ENCODE measurements around the gene NDUFB4.
A peak's percentile ranks its signal among the peaks of the same experiment; 100 is the strongest.

The NDUFB4 gene

DNA sequence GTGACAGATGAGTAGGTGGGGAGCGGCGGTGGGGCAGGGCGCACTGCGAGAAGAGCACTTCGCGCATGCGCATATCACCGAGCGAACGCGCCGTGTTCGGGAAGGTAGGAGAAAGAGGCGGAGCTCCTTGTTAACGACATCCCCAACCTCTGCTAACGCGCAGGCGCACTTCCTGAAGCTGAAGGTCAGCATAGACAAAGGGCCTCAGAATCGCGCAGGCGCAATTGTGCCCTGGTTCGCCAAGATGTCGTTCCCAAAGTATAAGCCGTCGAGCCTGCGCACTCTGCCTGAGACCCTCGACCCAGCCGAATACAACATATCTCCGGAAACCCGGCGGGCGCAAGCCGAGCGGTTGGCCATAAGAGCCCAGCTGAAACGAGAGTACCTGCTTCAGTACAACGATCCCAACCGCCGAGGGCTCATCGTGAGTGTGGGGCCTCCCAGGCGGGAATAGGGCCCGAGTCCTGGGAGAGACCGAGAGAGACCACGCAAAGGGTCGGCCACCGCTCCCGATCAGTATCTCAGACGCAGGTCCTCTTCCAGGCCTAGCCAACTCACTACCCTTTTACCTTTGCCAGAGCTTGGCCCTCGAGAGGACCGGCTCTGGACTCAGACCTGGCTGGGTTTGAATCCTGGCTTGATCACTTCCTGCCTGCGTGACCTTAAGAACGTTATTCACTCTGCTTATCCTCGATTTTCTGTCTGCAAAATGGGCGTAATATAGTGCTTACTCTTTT, at the start of gene NDUFB4:
TSS of gene NDUFB4 (plus strand) at position 221 of the 737 bp plus-strand sequence. CDS start at position 245, 24 bp downstream.
- DNase-seq = peak; percentile 40 to 82

DNA sequence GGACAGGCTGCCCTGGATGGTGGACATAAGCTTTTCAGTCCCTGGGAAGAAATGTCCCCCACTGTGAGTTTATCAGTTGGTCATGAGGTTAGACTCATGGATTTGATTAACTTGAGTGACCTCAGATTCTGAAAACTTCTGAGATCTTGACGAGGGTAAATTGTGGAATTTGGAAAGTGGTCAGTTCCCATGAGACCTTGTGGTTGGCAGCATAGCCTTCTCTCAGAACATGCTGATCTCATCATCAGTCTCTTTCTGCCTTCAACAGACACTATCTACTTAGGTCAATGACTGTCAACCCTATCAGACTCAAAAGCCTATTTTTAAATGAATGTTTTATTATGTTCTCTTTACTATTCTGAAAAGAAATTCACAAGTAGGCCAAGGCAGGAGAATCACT, 45.6 kb upstream of the NDUFB4 start:
- DNase-seq = no peak

DNA sequence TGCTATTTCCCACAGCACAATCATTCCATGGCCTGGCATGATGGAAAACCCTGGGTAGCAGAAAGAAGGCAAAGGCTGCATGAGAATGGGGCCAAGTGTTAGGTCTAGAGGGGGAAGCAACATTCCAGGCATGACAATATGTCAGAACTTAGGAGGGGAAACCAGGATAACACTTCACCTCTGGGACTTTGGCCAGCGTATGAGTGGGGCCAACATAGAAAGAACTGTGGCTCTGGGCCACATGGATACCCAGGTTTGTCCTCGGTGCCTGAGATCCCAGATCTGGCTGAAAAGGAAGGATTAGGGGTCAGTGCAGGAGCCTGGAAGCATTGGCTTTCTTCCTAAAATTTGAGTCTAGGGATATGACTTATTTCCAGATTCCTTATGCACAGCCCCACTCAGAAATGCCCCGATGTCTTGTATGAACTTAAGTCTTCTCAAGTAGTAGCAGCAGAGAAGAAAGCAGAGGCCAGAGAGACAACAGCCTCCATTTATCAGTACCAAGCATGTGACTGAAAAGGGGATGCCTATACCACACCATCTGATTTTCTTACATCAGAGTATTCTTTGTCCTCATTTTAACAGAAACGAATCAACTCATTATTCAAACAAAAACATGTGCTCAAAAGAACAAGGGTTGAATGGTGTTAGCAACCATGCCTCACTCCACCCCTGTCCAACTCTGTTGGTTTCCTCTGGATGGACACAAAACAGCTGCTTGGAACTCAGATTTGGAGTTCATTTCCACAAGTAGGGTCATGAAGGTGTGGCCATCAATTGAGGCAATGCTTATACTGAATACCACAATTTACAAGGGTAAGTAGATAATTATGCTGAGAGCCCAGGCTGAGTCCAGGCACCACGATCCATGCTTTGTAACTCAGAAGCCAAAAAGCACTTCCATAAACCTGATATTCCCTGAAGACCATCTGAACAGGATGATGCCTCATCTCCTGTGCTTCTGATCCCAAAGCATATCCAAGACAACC, 43.7 kb upstream of the NDUFB4 start:
- no peak for DNase-seq

DNA sequence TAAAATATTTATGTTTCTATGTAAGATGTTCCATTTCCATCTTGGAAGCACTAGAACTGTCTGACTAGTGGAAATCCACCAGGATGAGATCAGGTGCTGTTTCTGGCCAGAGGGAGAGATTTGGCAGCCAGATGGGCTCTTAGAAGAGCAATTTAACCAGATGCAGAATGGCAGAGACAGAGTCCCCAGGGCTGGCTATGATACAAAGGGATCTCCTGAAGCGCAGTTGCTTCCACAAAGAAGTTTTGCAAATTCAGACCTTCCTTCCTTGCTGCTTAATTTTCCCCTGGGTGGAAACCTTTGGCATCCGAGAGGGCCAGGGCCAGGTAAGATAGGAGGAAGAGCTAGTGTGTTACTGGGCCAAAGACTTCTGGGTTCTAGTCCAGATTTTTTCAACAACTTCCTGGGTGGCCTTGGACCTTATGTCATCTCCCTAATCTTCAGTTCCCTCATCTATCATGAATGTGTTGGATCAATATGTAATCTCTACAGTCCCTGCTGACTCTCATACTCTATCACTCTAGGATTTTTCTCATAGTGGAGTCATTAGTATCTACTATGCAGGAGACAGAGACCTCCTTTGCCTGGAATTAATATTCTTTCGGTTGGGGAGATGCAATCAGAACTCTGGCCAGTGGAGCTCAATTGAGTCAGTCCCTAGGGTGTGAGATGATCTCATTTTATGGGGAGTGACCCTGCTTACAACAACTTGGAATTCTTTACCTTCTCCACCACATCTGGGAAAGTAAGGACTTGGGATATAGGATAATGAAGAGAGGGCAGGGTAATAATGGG, 41.1 kb upstream of the NDUFB4 start:
- DNase-seq = no peak

DNA sequence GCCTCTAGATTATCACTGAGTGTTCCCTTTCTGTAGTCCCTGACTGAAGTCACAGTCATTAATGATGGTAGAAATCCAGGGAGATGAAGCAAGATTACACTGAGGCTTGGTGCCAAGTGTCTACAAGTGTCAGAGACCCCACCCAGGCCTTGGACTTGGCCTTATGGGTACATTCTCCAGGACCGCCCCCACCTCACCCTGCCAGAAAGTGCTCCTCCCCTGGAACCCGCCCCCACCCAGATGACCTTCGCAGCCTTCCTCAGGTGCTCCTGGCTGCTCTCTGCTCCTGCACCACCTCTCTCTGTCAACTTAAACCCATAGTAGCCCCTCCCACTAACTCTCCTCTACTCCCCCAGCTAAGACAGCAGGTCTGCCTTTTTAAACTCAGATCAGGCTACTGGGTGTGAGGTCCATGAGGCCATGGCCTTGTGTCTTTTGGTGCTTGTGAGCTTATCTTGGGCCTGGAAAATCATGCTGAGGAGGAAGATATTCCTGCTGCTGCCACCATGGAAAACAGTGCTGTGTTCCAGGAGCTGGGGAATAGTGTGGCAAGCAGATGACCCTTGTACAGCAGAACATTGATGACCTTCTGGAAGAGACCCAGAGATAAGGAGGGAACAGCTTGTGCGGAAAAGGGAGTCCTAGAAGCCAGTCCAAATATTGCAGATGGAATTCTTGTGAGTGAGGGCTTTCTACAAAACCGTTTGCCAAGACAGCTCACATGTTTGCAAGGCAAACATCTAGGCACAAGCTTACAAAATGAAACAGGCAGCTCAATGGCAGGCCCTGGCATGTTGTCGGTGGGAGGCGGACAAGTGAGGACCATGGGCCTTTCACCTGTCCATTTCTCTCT, 40.3 kb upstream of the NDUFB4 start:
- DNase-seq = peak; percentile 18 to 39

DNA sequence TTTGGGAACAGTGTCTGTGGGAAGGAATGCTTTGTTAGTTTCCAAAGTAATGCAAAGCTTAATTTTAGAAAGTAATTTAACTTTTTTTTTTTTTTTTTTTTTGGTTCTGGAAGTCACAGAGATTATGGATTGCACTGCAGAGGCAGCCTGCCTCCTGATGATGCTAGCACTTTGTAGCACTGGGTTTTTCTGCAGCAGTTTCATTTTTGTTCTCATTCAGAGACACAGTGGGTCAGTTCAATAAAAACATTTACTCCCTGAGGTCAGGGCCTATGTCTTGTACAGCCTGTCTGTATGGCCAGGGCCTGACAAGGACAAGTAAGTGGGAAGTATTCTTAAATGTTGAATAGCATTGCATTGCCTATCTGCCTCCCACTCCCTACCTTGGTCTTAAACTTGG, 39.0 kb upstream of the NDUFB4 start:
- no peak for DNase-seq

DNA sequence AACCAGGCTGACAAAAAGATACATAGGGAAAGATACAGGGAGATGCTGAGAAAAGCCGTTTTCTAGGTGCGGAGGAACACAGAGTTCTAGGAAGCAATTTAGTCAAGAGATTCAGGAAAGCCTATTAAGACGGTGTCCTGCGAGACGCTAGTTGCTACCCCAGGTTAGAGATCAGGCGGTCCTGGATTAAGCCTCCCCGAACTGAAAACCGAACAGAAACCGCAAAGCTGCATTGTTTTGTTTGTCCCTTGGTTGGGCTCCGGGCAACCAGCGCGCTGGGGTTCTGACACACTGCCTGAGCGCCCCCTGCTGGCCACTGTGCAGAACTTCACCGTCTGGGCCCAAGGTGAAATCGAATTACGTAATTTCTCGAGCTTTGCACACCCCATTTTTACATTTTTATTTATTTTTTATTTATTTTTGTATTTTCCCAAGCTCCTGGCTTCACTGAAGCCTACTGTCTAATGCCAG, 37.3 kb upstream of the NDUFB4 start:
- peak; percentile 16 to 82 for DNase-seq

DNA sequence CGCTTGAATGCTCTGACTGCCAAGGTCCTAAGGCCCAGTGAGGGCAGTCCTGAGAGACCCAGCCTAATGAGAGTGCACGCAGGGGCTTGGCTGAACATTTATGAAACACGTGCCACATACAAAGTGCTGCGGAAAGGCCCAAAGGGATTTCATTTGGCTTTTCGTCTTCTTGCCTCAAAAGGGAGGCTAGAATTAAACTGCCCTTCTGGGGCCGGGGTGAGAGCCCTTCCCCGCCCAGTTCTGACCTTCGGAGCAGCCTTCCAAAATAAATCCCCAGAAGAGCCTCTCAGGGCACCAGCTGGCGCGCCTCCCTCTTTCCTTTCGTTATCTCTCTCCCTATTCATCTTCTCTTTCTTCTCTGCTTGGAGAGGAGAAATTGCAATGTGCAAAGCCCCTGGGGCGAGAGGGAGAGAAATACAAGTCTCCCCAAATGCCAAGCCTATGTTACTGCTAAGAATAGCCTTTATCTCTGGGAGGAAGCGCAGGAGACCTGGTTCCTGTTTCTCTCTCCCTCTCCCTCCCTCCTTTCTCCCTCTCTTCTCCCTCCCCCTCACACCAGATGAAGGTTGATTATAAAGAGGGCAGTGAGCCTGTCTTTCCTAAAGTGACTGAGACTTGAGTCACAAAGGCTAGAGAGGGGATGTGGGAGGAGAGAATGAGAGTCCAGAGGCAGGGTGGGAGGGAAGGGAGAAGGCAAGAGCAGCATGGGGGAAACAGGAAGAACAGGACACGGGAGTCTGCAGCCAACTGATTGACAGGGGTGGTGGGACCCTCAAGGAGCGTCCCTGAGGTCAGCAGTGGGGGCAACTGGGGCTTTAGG, 36.7 kb upstream of the NDUFB4 start:
- peak in 1 of 2 experiments; percentile 77 for DNase-seq

DNA sequence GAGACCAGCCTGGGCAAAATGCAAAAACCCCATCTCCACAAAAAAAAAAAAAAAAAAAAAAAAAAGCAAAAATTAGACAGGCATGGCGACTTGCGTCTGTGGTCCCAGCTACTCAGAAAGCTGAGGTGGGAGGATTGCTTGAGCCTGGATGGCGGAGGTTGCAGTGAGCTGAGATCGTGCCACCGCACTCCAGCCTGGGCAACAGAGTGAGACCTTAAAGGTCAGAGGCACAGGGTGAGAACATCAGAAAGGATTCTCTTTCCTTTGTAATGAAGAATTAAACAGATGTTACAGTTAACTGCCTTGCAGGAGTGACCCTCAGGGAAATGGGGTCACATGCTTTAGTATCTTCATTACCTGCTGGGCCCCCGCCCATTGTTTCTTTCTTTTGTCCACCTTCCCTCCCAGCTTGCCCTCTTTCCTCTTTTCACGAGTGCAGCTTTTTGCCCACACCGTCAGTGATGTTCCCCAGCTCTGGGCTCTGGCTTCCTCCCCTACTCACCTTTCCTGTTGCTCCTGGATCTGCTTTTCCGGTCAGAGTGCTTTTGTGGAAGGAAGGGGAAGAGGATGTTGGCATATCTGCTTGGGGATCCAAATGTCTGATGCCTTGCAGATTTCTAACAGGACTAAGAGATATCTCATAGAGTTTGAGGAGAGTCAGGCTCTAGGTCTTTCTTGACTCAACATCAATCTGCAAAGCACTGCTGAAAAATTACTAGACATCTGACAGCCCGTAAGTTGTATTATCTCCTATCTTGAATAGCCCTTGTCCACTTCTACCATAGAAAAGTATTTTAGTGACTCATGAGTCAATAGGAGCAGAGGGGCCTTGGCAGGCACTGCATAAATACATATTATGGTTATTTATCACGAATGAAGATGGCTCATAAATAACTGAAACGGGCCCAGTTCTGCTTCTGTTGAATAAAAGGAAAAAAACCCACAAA, 35.6 kb upstream of the NDUFB4 start:
- peak in 1 of 2 experiments; percentile 15 for DNase-seq

DNA sequence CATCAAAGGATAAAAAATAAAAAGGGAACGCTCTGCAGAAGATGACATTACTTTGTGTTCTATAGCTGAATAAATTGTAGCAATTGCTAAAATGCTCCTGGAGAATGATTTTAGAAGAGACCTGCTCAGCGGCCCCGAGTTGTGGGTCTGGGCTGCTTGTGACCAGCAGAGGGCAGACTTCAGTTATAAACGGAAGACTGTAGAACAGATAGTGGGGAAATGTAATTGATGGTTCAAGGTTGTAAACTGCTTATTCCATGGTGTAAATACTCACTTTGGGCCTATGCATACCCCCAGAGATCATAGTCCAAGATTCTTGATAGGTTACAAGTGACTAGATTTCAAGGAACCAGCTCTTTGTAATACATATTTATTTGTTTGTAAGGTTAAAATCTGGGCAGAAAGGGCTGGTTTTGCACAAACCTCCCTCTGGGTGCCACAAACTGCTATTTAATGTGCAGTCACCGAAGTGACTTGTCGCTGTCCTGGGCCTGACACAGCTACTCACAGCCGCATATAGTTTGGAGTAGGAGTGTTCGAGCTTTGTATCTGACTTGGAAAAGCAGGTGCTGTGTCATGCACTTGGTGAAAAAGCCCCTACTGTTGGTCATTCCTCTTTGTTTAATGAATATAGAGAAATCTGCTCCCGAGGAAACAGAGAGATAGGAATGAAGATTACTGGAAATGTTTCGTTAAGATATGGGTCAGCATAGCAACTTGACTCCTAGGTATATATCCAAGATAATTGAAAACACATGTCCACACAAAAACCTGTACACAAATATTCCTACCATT, 34.7 kb upstream of the NDUFB4 start:
- peak in 1 of 2 experiments; percentile 63 for DNase-seq

DNA sequence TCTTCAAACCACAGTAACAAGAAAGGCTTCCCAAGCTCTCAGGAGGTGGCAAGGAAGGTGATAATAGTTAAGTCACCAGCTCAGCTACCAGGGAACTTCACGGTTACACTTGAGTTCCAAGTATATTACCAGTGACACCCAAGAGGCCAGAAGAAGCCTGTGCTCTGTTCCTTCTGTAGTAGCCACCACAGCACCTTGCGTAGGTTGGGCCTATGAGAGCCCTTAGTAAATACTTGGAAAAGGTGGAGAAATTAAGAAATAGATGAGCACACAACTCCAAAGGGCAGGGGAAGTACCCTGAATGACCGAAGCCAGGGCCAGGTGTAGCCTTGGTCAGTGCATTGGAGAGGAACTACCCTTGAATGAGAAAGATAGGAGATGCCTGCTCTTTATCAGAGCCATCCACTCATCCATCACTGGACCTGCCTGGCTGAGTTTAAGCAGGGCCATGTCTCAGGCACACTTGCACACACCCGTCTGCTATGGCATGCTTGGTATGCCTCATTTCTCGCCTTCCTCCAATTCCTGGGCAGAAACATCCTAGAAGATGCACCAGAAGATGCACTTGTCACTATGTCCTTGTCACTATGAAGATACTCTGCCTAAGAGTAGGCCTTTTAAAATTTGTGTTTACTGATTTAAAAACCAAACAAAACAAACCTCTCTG, 32.6 kb upstream of the NDUFB4 start:
- no peak for DNase-seq

DNA sequence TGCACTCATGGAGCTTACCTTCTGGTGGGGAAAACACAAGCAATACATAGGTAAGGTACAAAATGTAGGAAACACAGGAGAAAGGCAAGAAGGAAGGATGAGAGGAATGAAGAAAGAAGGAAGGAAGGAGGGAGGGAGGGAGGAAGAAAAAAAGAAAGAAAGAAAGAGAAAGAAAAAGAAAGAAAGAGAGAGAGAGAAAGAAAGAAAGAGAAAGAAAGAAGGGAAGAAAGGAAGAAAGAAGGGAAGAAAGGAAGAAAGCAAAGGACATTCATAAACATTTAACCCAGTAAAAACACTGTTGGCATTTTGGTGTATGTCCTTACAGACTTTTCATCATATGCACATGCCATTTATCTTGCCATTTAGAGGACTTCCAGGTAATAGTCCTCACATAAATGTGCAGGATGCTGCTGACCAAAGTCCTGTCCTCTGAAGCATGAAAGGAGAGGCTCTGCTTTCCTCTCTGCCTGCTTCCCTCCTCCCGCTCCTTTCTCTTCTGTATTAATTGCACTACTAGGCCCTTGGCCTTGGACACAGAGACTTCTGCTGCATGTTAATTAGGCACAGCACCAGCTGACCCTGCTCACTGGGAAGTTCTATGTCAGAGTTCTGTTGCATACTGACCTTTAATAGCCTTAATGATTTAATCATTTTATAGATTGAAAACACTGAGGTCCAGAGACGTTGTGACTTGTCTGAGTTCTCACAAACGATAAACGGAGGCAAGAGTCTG, 29.7 kb upstream of the NDUFB4 start:
- DNase-seq = peak; percentile 18 to 24

DNA sequence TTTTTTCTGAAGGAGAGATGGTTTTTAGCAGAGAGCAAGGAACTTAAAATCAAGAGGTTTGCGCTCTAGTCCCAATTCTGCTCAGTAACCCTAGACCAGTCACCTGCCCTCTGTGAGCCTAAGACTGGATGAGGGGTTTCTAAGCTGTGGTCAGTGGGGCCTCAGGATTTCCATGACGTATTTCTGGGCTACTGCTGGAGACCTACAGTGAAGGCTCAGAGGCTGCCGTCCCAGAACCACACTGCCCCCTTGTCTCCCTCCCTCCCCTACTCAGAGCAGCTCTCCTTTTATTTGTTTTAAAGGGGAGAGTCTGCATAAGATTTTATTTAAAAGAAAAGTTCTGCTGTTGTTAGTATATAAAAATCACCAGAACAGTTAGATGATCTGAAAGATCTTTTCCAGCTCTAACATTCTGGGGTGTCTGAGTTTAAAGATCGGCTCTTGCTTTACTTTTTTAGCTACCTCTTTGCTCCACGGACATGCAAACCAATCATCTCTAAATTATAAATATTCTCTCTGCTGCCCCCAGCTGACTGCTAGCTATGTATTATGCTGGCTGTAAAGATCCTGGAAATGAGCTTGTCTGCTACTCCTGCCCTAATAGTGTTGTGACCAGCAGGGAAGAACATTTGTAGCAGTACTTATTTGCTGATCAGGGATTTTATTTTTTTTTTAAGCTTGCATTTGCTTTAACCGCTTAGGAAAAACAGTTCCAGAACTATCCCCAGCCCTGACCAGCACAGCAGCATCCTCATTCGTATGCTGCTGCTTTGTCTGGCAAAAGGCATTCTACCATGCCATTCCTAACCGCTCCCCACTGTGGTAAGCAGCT, 28.6 kb upstream of the NDUFB4 start:
- peak; percentile 14 to 68 for DNase-seq

DNA sequence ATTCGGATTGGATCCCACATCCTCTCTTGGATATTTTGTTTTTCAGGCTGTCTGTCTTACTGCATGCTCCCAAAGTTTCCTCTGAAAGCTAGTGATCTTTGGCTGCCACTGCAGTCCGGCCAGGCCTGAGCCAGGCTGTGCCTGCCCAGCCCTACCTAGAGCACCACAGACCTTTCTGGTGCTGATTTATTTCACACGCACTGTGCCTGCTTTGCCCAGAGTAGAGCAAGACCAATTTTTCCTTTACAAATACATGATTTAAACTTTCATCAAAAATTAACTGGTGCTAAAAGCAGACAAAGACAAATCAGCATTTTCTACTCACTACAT, 28.0 kb upstream of the NDUFB4 start:
- DNase-seq = peak in 1 of 2 experiments; percentile 64

DNA sequence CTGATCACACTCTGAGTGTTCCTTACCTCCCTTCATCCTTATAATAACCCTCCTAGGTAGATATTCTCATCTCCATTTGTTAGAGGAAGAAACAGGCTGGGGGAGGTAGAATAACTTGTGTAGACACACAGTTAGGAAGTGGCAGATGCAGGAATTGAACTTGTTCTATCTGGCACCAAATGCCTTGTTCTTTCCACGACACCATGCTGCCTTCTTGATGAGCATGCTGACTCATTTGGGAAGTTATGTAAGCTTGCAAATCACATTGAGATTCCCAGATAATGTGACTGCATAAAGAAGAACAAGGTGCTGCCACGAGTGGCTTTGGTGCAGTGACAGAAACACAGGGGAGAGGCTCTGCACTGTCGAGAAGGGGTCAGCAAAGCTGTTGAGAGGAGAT, 27.5 kb upstream of the NDUFB4 start:
- DNase-seq = peak in 1 of 2 experiments; percentile 35

DNA sequence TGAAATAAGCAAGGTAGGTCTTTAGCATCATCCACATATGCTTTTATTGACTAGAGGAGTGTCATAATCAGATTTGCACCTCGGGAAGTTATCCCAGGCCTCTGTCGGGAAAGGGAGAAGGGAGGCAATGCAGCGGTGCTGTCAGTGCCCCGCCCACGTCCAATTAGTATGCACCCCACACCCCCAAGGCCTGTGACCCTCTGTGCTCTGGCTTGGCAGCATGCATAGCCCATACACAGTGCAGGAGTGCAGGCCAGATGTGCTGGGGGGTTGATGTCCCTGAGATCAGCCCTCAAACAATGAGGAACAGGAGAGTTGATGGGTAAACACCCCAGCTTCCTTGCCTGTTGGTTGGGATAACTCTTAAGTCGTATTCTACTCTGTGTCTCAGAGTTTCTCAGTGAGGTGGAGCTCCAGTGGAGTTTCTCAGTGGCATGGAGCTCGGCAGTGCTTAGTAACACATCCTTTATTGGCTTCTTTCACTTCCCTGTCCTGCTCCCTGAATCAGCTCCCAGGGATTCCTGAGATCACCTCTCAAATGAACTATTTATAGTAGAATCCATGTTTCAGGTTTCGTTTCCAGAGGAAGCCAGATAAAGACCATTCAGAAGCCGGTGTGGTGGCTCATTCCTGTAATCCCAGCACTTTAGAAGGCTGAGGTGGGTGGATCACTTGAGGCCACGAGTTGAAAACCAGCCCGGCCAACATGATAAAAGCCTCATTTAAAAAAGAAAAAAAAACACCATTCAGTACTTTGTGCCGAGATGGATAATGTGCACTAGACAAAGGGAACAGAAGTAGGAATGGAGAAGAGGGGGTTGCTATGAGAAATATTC, 26.7 kb upstream of the NDUFB4 start:
- no peak for DNase-seq

Data from cerebellar nuclear complex (tissue), 1 donor.